Right lobe of liver (tissue), 4 donors: Measurements from ENCODE around the gene SDHC.

ENCODE experiments used
- CTCF ChIP-seq, 4 donors: fragments of 200-600 bp in 3 of 4; fragments of 450-650 bp in 1 of 4; IDR thresholded peaks; one replicate each; pipeline versions ENCODE4 v1.5.1 to v1.8.0; 2016 to 2022; ENCODE audit warnings: antibody characterized with exemption in 4 of 4, mild to moderate bottlenecking in 2 of 4
- POLR2A ChIP-seq: fragments of 450-650 bp; IDR thresholded peaks from one replicate; pipeline ENCODE4 v1.6.1; 2017; ENCODE audit warnings: antibody characterized with exemption, mild to moderate bottlenecking
- donor health status: DM: no; HTN: no; CAD: no.
- donor health status: DM: no; HTN: no; CAD: no.
- donor health status: DM: no; HTN: yes; CAD: no.

GRCh38 chr1:161342821-161343220, 28.6 kb downstream of the SDHC start:
- TF ChIP-seq CTCF (IDR thresholded peaks at IDR 0.05): no peak
- TF ChIP-seq POLR2A: no peak
